K562 (cell line): Measurements from ENCODE around the gene AKAIN1. TPM values are rescaled to one million over a fixed set of nuclear protein-coding genes. Genes with fewer than 3 reads are reported as not detected.

Source experiments
- ATAC-seq: fragments of 200-7000 bp; cut with Tn5 transposase; 3 replicates; pipeline ENCODE4 v1.9.1; 2020; ENCODE audit warnings: moderate library complexity
- BruUV-seq: library from RNA; stranded (reverse); fragments of 400-500 nt; replicated peaks from 2 replicates; lab custom pipeline; 2021; lab: Mats Ljungman, UMichigan
- CTCF ChIA-PET: fragments of 300-600 bp; formaldehyde crosslinking; extraction: SDS; loops from one replicate; lab custom pipeline; 2021; ENCODE audit warnings: low intra/inter-chr PET ratio; lab: Yijun Ruan, JAX
- POLR2A ChIA-PET: fragments of 300-600, 350-650 bp; sonication (Branson Sonifier 250); formaldehyde crosslinking; extraction: SDS; loops from one replicate; lab custom pipeline; 2021; ENCODE audit warnings: antibody characterized with exemption, inconsistent platforms; lab: Yijun Ruan, JAX
- DNase-seq, 4 experiments: peaks; one replicate each; pipeline versions ENCODE4 v3.0.0 to v3.0.0-alpha.2; 2011 to 2018; ENCODE audit warnings: low spot score in 3 of 4, mixed read lengths in 3 of 4; ENCODE audit errors: extremely low read depth in 1 of 4
- FAIRE-seq: peaks from 2 replicates; lab custom pipeline; 2011; peaks lifted over from hg19 to GRCh38; lab: Jason Lieb, UNC
- H2AFZ ChIP-seq: 2 replicates; pipeline ENCODE4 v1.6.0; 2011; ENCODE audit warnings: low read depth, low read length, control low read depth, inconsistent platforms
- H3K27ac ChIP-seq: fragments of 200-600 bp; 3 replicates; pipeline ENCODE4 v1.8.0; 2011; ENCODE audit warnings: low read depth, mild to moderate bottlenecking, control low read depth, inconsistent platforms, low read length, moderate library complexity, mixed read lengths; ENCODE audit errors: extremely low read depth
- H3K27me3 ChIP-seq, 2 experiments: fragments of 300-600 bp in 1 of 2; 2 replicates in 1 of 2; 3 replicates in 1 of 2; pipeline versions ENCODE4 v1.6.0 to v1.8.0; 2011; ENCODE audit warnings: inconsistent platforms in 2 of 2, low read length in 2 of 2, mild to moderate bottlenecking in 1 of 2, mixed read lengths in 1 of 2, moderate library complexity in 1 of 2; ENCODE audit not compliant: control insufficient read depth in 2 of 2, insufficient read depth in 2 of 2
- H3K36me3 ChIP-seq: fragments of 300-600 bp; 3 replicates; pipeline ENCODE4 v1.8.0; 2011; ENCODE audit warnings: mild to moderate bottlenecking, low read length, inconsistent platforms; ENCODE audit not compliant: control insufficient read depth, insufficient read depth
- H3K4me1 ChIP-seq, 2 experiments: fragments of 200-600 bp in 1 of 2; replicated peaks in 1 of 2; 2 replicates in 1 of 2; 3 replicates in 1 of 2; pipeline versions ENCODE4 v1.5.1 to v1.8.0; 2011; ENCODE audit warnings: inconsistent platforms in 2 of 2, low read length in 2 of 2, mild to moderate bottlenecking in 1 of 2, mixed read lengths in 1 of 2, moderate library complexity in 1 of 2; ENCODE audit not compliant: control insufficient read depth in 2 of 2, insufficient read depth in 2 of 2
- H3K4me2 ChIP-seq: 2 replicates; pipeline ENCODE4 v1.6.1; 2011; ENCODE audit warnings: low read length, control low read depth, inconsistent platforms, mixed read lengths; ENCODE audit not compliant: insufficient read depth
- H3K4me3 ChIP-seq: fragments of 200-600 bp; sonication (generic), shearing (Covaris generic); 2 replicates; pipeline ENCODE4 v1.5.1; 2016; ENCODE audit warnings: control low read depth, inconsistent platforms
- H3K79me2 ChIP-seq: fragments of 200-600 bp; 3 replicates; pipeline ENCODE4 v1.8.0; 2011; ENCODE audit warnings: low read length, inconsistent platforms; ENCODE audit not compliant: control insufficient read depth, insufficient read depth
- H3K9ac ChIP-seq, 2 experiments: 2 replicates each; pipeline versions ENCODE4 v1.6.0 to v1.6.1; 2011; ENCODE audit warnings: low read depth in 2 of 2, low read length in 2 of 2, control low read depth in 1 of 2, inconsistent platforms in 1 of 2, mild to moderate bottlenecking in 1 of 2, mixed read lengths in 1 of 2; ENCODE audit not compliant: insufficient read depth in 1 of 2
- H3K9me1 ChIP-seq: one replicate; pipeline ENCODE4 v1.6.0; 2011; ENCODE audit warnings: inconsistent platforms, mild to moderate bottlenecking, low read length, moderate library complexity; ENCODE audit not compliant: control insufficient read depth, insufficient read depth
- H3K9me3 ChIP-seq: replicated peaks from 2 replicates; pipeline ENCODE4 v1.5.1; 2011; ENCODE audit warnings: low read depth, low read length, inconsistent platforms; ENCODE audit not compliant: control insufficient read depth, insufficient read depth
- H4K20me1 ChIP-seq: replicated peaks from 2 replicates; pipeline ENCODE4 v1.6.1; 2011; ENCODE audit warnings: low read length, inconsistent platforms, mixed read lengths; ENCODE audit not compliant: control insufficient read depth, insufficient read depth
- CBX1 ChIP-seq: sonication (generic); IDR thresholded peaks from 2 replicates; pipeline ENCODE4 v1.6.1; 2016; ENCODE audit warnings: antibody characterized with exemption, low read depth, mild to moderate bottlenecking
- CHAMP1 ChIP-seq: fragments of 450-650 bp; IDR thresholded peaks from 2 replicates; pipeline ENCODE4 v1.6.1; 2016; ENCODE audit warnings: mild to moderate bottlenecking
- CREB1 ChIP-seq, 2 experiments: sonication (generic) in 1 of 2; formaldehyde crosslinking in 1 of 2; IDR thresholded peaks; 2 replicates each; pipeline versions ENCODE4 v1.6.1 to v1.8.0; 2012 to 2022; ENCODE audit warnings: inconsistent platforms in 1 of 2, mild to moderate bottlenecking in 1 of 2, missing genetic modification reagents in 1 of 2, moderate library complexity in 1 of 2
- DACH1 ChIP-seq: fragments of 450-650 bp; IDR thresholded peaks from 2 replicates; pipeline ENCODE4 v1.6.1; 2018; ENCODE audit not compliant: partially characterized antibody
- GATA2 ChIP-seq: sonication (generic); formaldehyde crosslinking; IDR thresholded peaks from 2 replicates; pipeline ENCODE4 v1.4.0; 2020; ENCODE audit warnings: mild to moderate bottlenecking, missing genetic modification reagents
- GATAD2A ChIP-seq: fragments of 450-650 bp; IDR thresholded peaks from 2 replicates; pipeline ENCODE4 v1.6.1; 2017
- GTF2B ChIP-seq: IDR thresholded peaks from 2 replicates; pipeline ENCODE4 v1.6.1; 2011; ENCODE audit not compliant: insufficient read length; ENCODE audit errors: extremely low read depth
- MCM3 ChIP-seq: fragments of 450-650 bp; IDR thresholded peaks from 2 replicates; pipeline ENCODE4 v1.6.1; 2016
- NFE2 ChIP-seq: IDR thresholded peaks from 2 replicates; pipeline ENCODE4 v1.6.1; 2014; ENCODE audit warnings: antibody characterized with exemption, low read depth
- NFXL1 ChIP-seq: fragments of 450-650 bp; formaldehyde crosslinking; IDR thresholded peaks from 2 replicates; pipeline ENCODE4 v1.4.0; 2021; ENCODE audit warnings: mild to moderate bottlenecking
- POU5F1 ChIP-seq: fragments of 150-350 bp; IDR thresholded peaks from 2 replicates; pipeline ENCODE4 v1.6.1; 2014; ENCODE audit warnings: borderline replicate concordance, low read length, low read depth, mild to moderate bottlenecking; ENCODE audit not compliant: partially characterized antibody
- PRMT5 ChIP-seq: sonication (generic); formaldehyde crosslinking; IDR thresholded peaks from 2 replicates; pipeline ENCODE4 v1.5.0; 2020; ENCODE audit warnings: missing genetic modification reagents
- SMAD2 ChIP-seq: fragments of 150-350 bp; IDR thresholded peaks from 2 replicates; pipeline ENCODE4 v1.6.1; 2014; ENCODE audit warnings: low read depth, mild to moderate bottlenecking, low read length
- TBP ChIP-seq: optimal IDR thresholded peaks from 2 replicates; pipeline ENCODE3; 2011; ENCODE audit warnings: low read depth, low read length, improper control_type of control experiment
- ZNF551 ChIP-seq: fragments of 250-450 bp; sonication (Bioruptor Pico); IDR thresholded peaks from 2 replicates; pipeline ENCODE4 v1.5.0; 2021; ENCODE audit warnings: mild to moderate bottlenecking, moderate library complexity
- WGBS: fragments of 100-300 bp; shearing (Covaris generic); methylation state at CpG from one replicate; pipeline ENCODE4 v1.1.6; 2016; ENCODE audit warnings: low coverage, mixed read lengths; ENCODE audit not compliant: insufficient coverage; ENCODE audit errors: missing lambda C conversion rate; 5-methylcytosine and 5-hydroxymethylcytosine counted together
- in situ Hi-C: fragments of 300-500 bp; cut with MboI; formaldehyde crosslinking; loops from 4 replicates; pipeline ENCODE4 v1.15.0; 2018; ENCODE audit warnings: inconsistent platforms, mixed read lengths
- intact Hi-C: fragments of 100-400 bp; cut with micrococcal nuclease; formaldehyde crosslinking; loops from 2 replicates; pipeline ENCODE4 v1.14.2; 2022
- polyA plus RNA-seq, 8 experiments: library from polyadenylated mRNA; depleted of rRNA in 4 of 8; stranded (reverse) in 5 of 8; unstranded in 3 of 8; fragments of >200 nt; fragmentation: Nextera tagmentation in 2 of 8; fragmentation: Illumina TruSeq in 1 of 8; extraction: Ambion mirVana in 2 of 8; extraction: Trizol in 1 of 8; gene quantifications; 2 replicates each; pipeline versions ENCODE4 v1.2.1 to v1.2.3, GENCODE V29; 2011 to 2014; ENCODE audit warnings: inconsistent platforms in 1 of 8, missing spikeins in 1 of 8
- total RNA-seq, 7 experiments: library from RNA; depleted of rRNA in 6 of 7; stranded (reverse); fragments of >200 nt in 6 of 7; fragmentation: Illumina TruSeq in 2 of 7; extraction: Trizol in 2 of 7; gene quantifications; 2 replicates each; pipeline versions ENCODE4 v1.2.1 to v1.2.3, GENCODE V29; 2011 to 2021; ENCODE audit warnings: low replicate concordance in 1 of 7

Gene AKAIN1
- total and polyA plus RNA-seq, 9 of the 15 experiments (the other 6 are each of a cell fraction or from before 2014, with no cell fraction given): not detected

- TF ChIP-seq GATAD2A: no peak
- no peak for TF ChIP-seq CREB1 (IDR thresholded peaks at IDR 0.05)
- no peak for TF ChIP-seq CREB1 (CRISPR knock-in tag; IDR thresholded peaks at IDR 0.05)
Observed at GRCh38 chr18:5146093-5146492, 51.0 kb downstream of the AKAIN1 start (continued).

GRCh38 chr18:5145168-5145825, 51.8 kb downstream of the AKAIN1 start:
- Histone ChIP-seq H3K9me1 (no peaks in the 10 kb centered on the region), H3K9ac (no peak overlapping the region), H2AFZ (no peak overlapping the region), H3K27ac (no peak overlapping the region), H4K20me1 (no peaks in the 10 kb centered on the region), H3K27me3 (no peaks in the 10 kb centered on the region), H3K4me2 (no peak overlapping the region), H3K9me3 (no peaks in the 10 kb centered on the region; the same call in 1 of the 2 replicates), H3K4me1 (no peaks in the 10 kb centered on the region), H3K36me3 (no peaks in the 10 kb centered on the region), H3K4me3 (no peak overlapping the region), H3K79me2 (no peaks in the 10 kb centered on the region)
- in situ Hi-C loops (no loop called here), intact Hi-C loops (no loop called here)
- no TSS peak for BruUV-seq
- no peak for DNase-seq
- no peak for ATAC-seq
- POLR2A ChIA-PET: no interaction called here
- WGBS: under 1% methylated on average over 10 of the region's 10 CpGs
- no peak for FAIRE-seq
- CTCF ChIA-PET: no interaction called here
- no peak for TF ChIP-seq SMAD2
- TF ChIP-seq ZNF551 (CRISPR knock-in tag): no peak
- no peak for TF ChIP-seq PRMT5 (CRISPR knock-in tag)
- no peak for TF ChIP-seq POU5F1
- TF ChIP-seq DACH1: no peak
- no peak for TF ChIP-seq NFXL1 (CRISPR knock-in tag)
- TF ChIP-seq CBX1: no peak
- no peak for TF ChIP-seq GATA2 (CRISPR knock-in tag)
- no peak for TF ChIP-seq CHAMP1
- no peak for TF ChIP-seq GTF2B
- no peak for TF ChIP-seq TBP
- TF ChIP-seq MCM3: no peak
- TF ChIP-seq NFE2: no peak
